Progenitor cell of endocrine pancreas (in vitro differentiated cells): ENCODE measurements around the gene TALDO1. TPM values are rescaled to one million over a fixed set of nuclear protein-coding genes. Genes with fewer than 3 reads are reported as not detected.

Experiments
- DNase-seq: peaks from one replicate; pipeline ENCODE4 v3.0.0; 2021; ENCODE audit warnings: low spot score; ENCODE audit not compliant: unreplicated experiment
- H3K27ac Mint-ChIP-seq: 2 replicates; pipeline ENCODE4 v1.8.0; 2021; ENCODE audit warnings: mild to moderate bottlenecking, moderate library complexity, mixed read lengths
- H3K27me3 Mint-ChIP-seq: 2 replicates; pipeline ENCODE4 v1.8.0; 2021; ENCODE audit warnings: mixed read lengths
- H3K36me3 Mint-ChIP-seq: 2 replicates; pipeline ENCODE4 v1.8.0; 2022; ENCODE audit warnings: mixed read lengths; ENCODE audit not compliant: insufficient read depth
- H3K4me1 Mint-ChIP-seq: 2 replicates; pipeline ENCODE4 v1.8.0; 2021; ENCODE audit warnings: low read depth, mixed read lengths
- H3K4me3 Mint-ChIP-seq: 2 replicates; pipeline ENCODE4 v1.8.0; 2021; ENCODE audit warnings: low read depth, mild to moderate bottlenecking, moderate library complexity, mixed read lengths
- H3K9me3 Mint-ChIP-seq: 2 replicates; pipeline ENCODE4 v1.8.0; 2021; ENCODE audit warnings: low read depth, mixed read lengths
- CTCF ChIP-seq: fragments of 200-600 bp; sonication (generic); IDR thresholded peaks from one replicate; pipeline ENCODE4 v1.5.0; 2021; ENCODE audit warnings: antibody characterized with exemption, mild to moderate bottlenecking; ENCODE audit not compliant: unreplicated experiment
- total RNA-seq: library from RNA; stranded (reverse); gene quantifications from 2 replicates; pipeline ENCODE4 v1.2.1, GENCODE V29; 2021

Gene TALDO1
- total RNA-seq, 1 donor from 2014 or later: 112 TPM

- Mint-ChIP-seq H3K36me3 (peaks cover 9% of the 10 kb centered on the region), H3K4me3 (no peak overlapping the region), H3K27me3 (peaks cover 11% of the 10 kb centered on the region), H3K9me3 (peaks cover 3% of the 10 kb centered on the region), H3K4me1 (peaks cover 2% of the 10 kb centered on the region), H3K27ac (no peak overlapping the region)
- TF ChIP-seq CTCF: no peak
- no peak for DNase-seq
Observed at GRCh38 chr11:720017-720641, 27.1 kb upstream of the TALDO1 start.

- no peak for TF ChIP-seq CTCF
- no peak overlapping the region for H3K4me3 Mint-ChIP-seq
- peaks cover 11% of the 10 kb centered on the region for H3K27me3 Mint-ChIP-seq
- H3K36me3 Mint-ChIP-seq: peaks cover 6% of the 10 kb centered on the region
- DNase-seq: no peak
- no peak overlapping the region for H3K27ac Mint-ChIP-seq
- no peaks in the 10 kb centered on the region for H3K9me3 Mint-ChIP-seq
- H3K4me1 Mint-ChIP-seq: peaks cover 1% of the 10 kb centered on the region
Observed at GRCh38 chr11:720642-721246, 26.5 kb upstream of the TALDO1 start.

GRCh38 chr11:721247-721740 is 26.0 kb upstream of the TALDO1 start:
- no peak for TF ChIP-seq CTCF
- peaks cover 6% of the 10 kb centered on the region for H3K36me3 Mint-ChIP-seq
- H3K27me3 Mint-ChIP-seq: peaks cover 11% of the 10 kb centered on the region
- H3K27ac Mint-ChIP-seq: no peak overlapping the region
- peaks cover 1% of the 10 kb centered on the region for H3K4me1 Mint-ChIP-seq
- no peaks in the 10 kb centered on the region for H3K9me3 Mint-ChIP-seq
- no peak overlapping the region for H3K4me3 Mint-ChIP-seq
- DNase-seq: no peak

GRCh38 chr11:721741-722345 is 25.4 kb upstream of the TALDO1 start:
- H3K36me3 Mint-ChIP-seq: peaks cover 6% of the 10 kb centered on the region
- DNase-seq: no peak
- peaks cover 1% of the 10 kb centered on the region for H3K4me1 Mint-ChIP-seq
- no peak overlapping the region for H3K27ac Mint-ChIP-seq
- no peak for TF ChIP-seq CTCF
- H3K9me3 Mint-ChIP-seq: no peaks in the 10 kb centered on the region
- H3K27me3 Mint-ChIP-seq: peaks cover 11% of the 10 kb centered on the region
- no peak overlapping the region for H3K4me3 Mint-ChIP-seq

GRCh38 chr11:722346-722811 is 24.9 kb upstream of the TALDO1 start:
- H3K4me1 Mint-ChIP-seq: peaks cover 1% of the 10 kb centered on the region
- H3K36me3 Mint-ChIP-seq: peaks cover 6% of the 10 kb centered on the region
- H3K27me3 Mint-ChIP-seq: peaks cover 11% of the 10 kb centered on the region
- DNase-seq: no peak
- H3K27ac Mint-ChIP-seq: no peak overlapping the region
- H3K4me3 Mint-ChIP-seq: no peak overlapping the region
- TF ChIP-seq CTCF: no peak
- no peaks in the 10 kb centered on the region for H3K9me3 Mint-ChIP-seq
